Measurements from ENCODE around the gene WTAP.

The WTAP gene

GRCh38 chr6:159726918-159727716 is at the start of gene WTAP:
Gene WTAP (plus strand): TSS chr6:159727506. CDS start chr6:159736266, 8,760 bp downstream.
- peak within 1 kb of the TSS; percentile 97 to 99 for H3K9ac ChIP-seq (ENCODE audit: low read depth in 1 of 2, low read length in 2 of 2)
- H3K27ac ChIP-seq (ENCODE audit: low read depth, low read length), result peak within 1 kb of the TSS; percentile 99
- peaks cover 22 to 25% of the 10 kb centered on the region in 2 donors for H3K4me1 ChIP-seq (ENCODE audit: control insufficient read depth in 1 of 2, insufficient read depth in 2 of 2, low read length in 2 of 2)
- no peaks in the 10 kb centered on the region for H3K9me3 ChIP-seq (ENCODE audit: control insufficient read depth in 1 of 2, low read length in 2 of 2)
- H3K27me3 ChIP-seq (ENCODE audit: control insufficient read depth in 1 of 2, insufficient read depth in 2 of 2, low read length in 2 of 2), result no peaks in the 10 kb centered on the region
- H3K36me3 ChIP-seq (ENCODE audit: control insufficient read depth in 1 of 2, insufficient read depth in 2 of 2, low read length in 2 of 2), result peaks cover 0 to 3% of the 10 kb centered on the region in 2 donors
- peak within 1 kb of the TSS; percentile 92 to 99 for H3K4me3 ChIP-seq (ENCODE audit: low read depth in 1 of 2, low read length in 2 of 2)

- no peaks in the 10 kb centered on the region for H3K27me3 ChIP-seq (ENCODE audit: control insufficient read depth in 1 of 2, insufficient read depth in 2 of 2, low read length in 2 of 2)
- no peaks in the 10 kb centered on the region for H3K4me1 ChIP-seq (ENCODE audit: control insufficient read depth in 1 of 2, insufficient read depth in 2 of 2, low read length in 2 of 2)
- peaks cover 14 to 26% of the 10 kb centered on the region in 2 donors for H3K36me3 ChIP-seq (ENCODE audit: control insufficient read depth in 1 of 2, insufficient read depth in 2 of 2, low read length in 2 of 2)
- H3K4me3 ChIP-seq (ENCODE audit: low read depth in 1 of 2, low read length in 2 of 2), result no peak overlapping the region
- no peak overlapping the region for H3K27ac ChIP-seq (ENCODE audit: low read depth, low read length)
- no peaks in the 10 kb centered on the region for H3K9me3 ChIP-seq (ENCODE audit: control insufficient read depth in 1 of 2, low read length in 2 of 2)
- no peak overlapping the region for H3K9ac ChIP-seq (ENCODE audit: low read depth in 1 of 2, low read length in 2 of 2)
These were observed 49.7 kb upstream of the WTAP start for GRCh38 chr6:159677506-159678165.

GRCh38 chr6:159678574-159678973 is 48.7 kb upstream of the WTAP start:
- Histone ChIP-seq H3K4me3 (ENCODE audit: low read depth in 1 of 2, low read length in 2 of 2) (no peak overlapping the region), H3K27ac (ENCODE audit: low read depth, low read length) (no peak overlapping the region), H3K4me1 (ENCODE audit: control insufficient read depth in 1 of 2, insufficient read depth in 2 of 2, low read length in 2 of 2) (no peaks in the 10 kb centered on the region), H3K9ac (ENCODE audit: low read depth in 1 of 2, low read length in 2 of 2) (no peak overlapping the region), H3K27me3 (ENCODE audit: control insufficient read depth in 1 of 2, insufficient read depth in 2 of 2, low read length in 2 of 2) (no peaks in the 10 kb centered on the region), H3K9me3 (ENCODE audit: control insufficient read depth in 1 of 2, low read length in 2 of 2) (no peaks in the 10 kb centered on the region), H3K36me3 (ENCODE audit: control insufficient read depth in 1 of 2, insufficient read depth in 2 of 2, low read length in 2 of 2) (peaks cover 17 to 35% of the 10 kb centered on the region in 2 donors)

GRCh38 chr6:159679091-159680077 is 47.9 kb upstream of the WTAP start:
- no peaks in the 10 kb centered on the region for H3K9me3 ChIP-seq (ENCODE audit: control insufficient read depth in 1 of 2, low read length in 2 of 2)
- H3K36me3 ChIP-seq (ENCODE audit: control insufficient read depth in 1 of 2, insufficient read depth in 2 of 2, low read length in 2 of 2), result peaks cover 17 to 42% of the 10 kb centered on the region in 2 donors
- H3K4me1 ChIP-seq (ENCODE audit: control insufficient read depth in 1 of 2, insufficient read depth in 2 of 2, low read length in 2 of 2), result no peaks in the 10 kb centered on the region
- no peak overlapping the region for H3K4me3 ChIP-seq (ENCODE audit: low read depth in 1 of 2, low read length in 2 of 2)
- H3K27me3 ChIP-seq (ENCODE audit: control insufficient read depth in 1 of 2, insufficient read depth in 2 of 2, low read length in 2 of 2), result no peaks in the 10 kb centered on the region
- H3K9ac ChIP-seq (ENCODE audit: low read depth in 1 of 2, low read length in 2 of 2), result no peak overlapping the region
- H3K27ac ChIP-seq (ENCODE audit: low read depth, low read length), result no peak overlapping the region

- Histone ChIP-seq H3K27me3 (ENCODE audit: control insufficient read depth in 1 of 2, insufficient read depth in 2 of 2, low read length in 2 of 2) (no peaks in the 10 kb centered on the region), H3K36me3 (ENCODE audit: control insufficient read depth in 1 of 2, insufficient read depth in 2 of 2, low read length in 2 of 2) (peaks cover 17 to 46% of the 10 kb centered on the region in 2 donors), H3K4me3 (ENCODE audit: low read depth in 1 of 2, low read length in 2 of 2) (no peak overlapping the region), H3K9me3 (ENCODE audit: control insufficient read depth in 1 of 2, low read length in 2 of 2) (no peaks in the 10 kb centered on the region), H3K4me1 (ENCODE audit: control insufficient read depth in 1 of 2, insufficient read depth in 2 of 2, low read length in 2 of 2) (no peaks in the 10 kb centered on the region), H3K9ac (ENCODE audit: low read depth in 1 of 2, low read length in 2 of 2) (no peak overlapping the region), H3K27ac (ENCODE audit: low read depth, low read length) (no peak overlapping the region)
These were observed 47.2 kb upstream of the WTAP start for GRCh38 chr6:159680104-159680503.

GRCh38 chr6:159681191-159681880 is 46.0 kb upstream of the WTAP start:
- no peak overlapping the region for H3K27ac ChIP-seq (ENCODE audit: low read depth, low read length)
- H3K9ac ChIP-seq (ENCODE audit: low read depth in 1 of 2, low read length in 2 of 2), result no peak overlapping the region
- no peaks in the 10 kb centered on the region for H3K9me3 ChIP-seq (ENCODE audit: control insufficient read depth in 1 of 2, low read length in 2 of 2)
- no peak overlapping the region for H3K4me3 ChIP-seq (ENCODE audit: low read depth in 1 of 2, low read length in 2 of 2)
- no peaks in the 10 kb centered on the region for H3K4me1 ChIP-seq (ENCODE audit: control insufficient read depth in 1 of 2, insufficient read depth in 2 of 2, low read length in 2 of 2)
- no peaks in the 10 kb centered on the region for H3K27me3 ChIP-seq (ENCODE audit: control insufficient read depth in 1 of 2, insufficient read depth in 2 of 2, low read length in 2 of 2)
- peaks cover 17 to 58% of the 10 kb centered on the region in 2 donors for H3K36me3 ChIP-seq (ENCODE audit: control insufficient read depth in 1 of 2, insufficient read depth in 2 of 2, low read length in 2 of 2)

- Histone ChIP-seq H3K9ac (ENCODE audit: low read depth in 1 of 2, low read length in 2 of 2) (no peak overlapping the region), H3K9me3 (ENCODE audit: control insufficient read depth in 1 of 2, low read length in 2 of 2) (no peaks in the 10 kb centered on the region), H3K4me1 (ENCODE audit: control insufficient read depth in 1 of 2, insufficient read depth in 2 of 2, low read length in 2 of 2) (no peaks in the 10 kb centered on the region), H3K27me3 (ENCODE audit: control insufficient read depth in 1 of 2, insufficient read depth in 2 of 2, low read length in 2 of 2) (no peaks in the 10 kb centered on the region), H3K36me3 (ENCODE audit: control insufficient read depth in 1 of 2, insufficient read depth in 2 of 2, low read length in 2 of 2) (peaks cover 11 to 68% of the 10 kb centered on the region in 2 donors), H3K27ac (ENCODE audit: low read depth, low read length) (no peak overlapping the region), H3K4me3 (ENCODE audit: low read depth in 1 of 2, low read length in 2 of 2) (no peak overlapping the region)
These were observed 45.0 kb upstream of the WTAP start for GRCh38 chr6:159682295-159682694.

GRCh38 chr6:159682810-159683209 is 44.5 kb upstream of the WTAP start:
- no peaks in the 10 kb centered on the region for H3K9me3 ChIP-seq (ENCODE audit: control insufficient read depth in 1 of 2, low read length in 2 of 2)
- H3K9ac ChIP-seq (ENCODE audit: low read depth in 1 of 2, low read length in 2 of 2), result no peak overlapping the region
- H3K27me3 ChIP-seq (ENCODE audit: control insufficient read depth in 1 of 2, insufficient read depth in 2 of 2, low read length in 2 of 2), result no peaks in the 10 kb centered on the region
- no peaks in the 10 kb centered on the region for H3K4me1 ChIP-seq (ENCODE audit: control insufficient read depth in 1 of 2, insufficient read depth in 2 of 2, low read length in 2 of 2)
- no peak overlapping the region for H3K4me3 ChIP-seq (ENCODE audit: low read depth in 1 of 2, low read length in 2 of 2)
- no peak overlapping the region for H3K27ac ChIP-seq (ENCODE audit: low read depth, low read length)
- peaks cover 10 to 70% of the 10 kb centered on the region in 2 donors for H3K36me3 ChIP-seq (ENCODE audit: control insufficient read depth in 1 of 2, insufficient read depth in 2 of 2, low read length in 2 of 2)

GRCh38 chr6:159684013-159684304 is 43.3 kb upstream of the WTAP start:
- no peak overlapping the region for H3K9ac ChIP-seq (ENCODE audit: low read depth in 1 of 2, low read length in 2 of 2)
- no peaks in the 10 kb centered on the region for H3K9me3 ChIP-seq (ENCODE audit: control insufficient read depth in 1 of 2, low read length in 2 of 2)
- no peak overlapping the region for H3K4me3 ChIP-seq (ENCODE audit: low read depth in 1 of 2, low read length in 2 of 2)
- H3K27me3 ChIP-seq (ENCODE audit: control insufficient read depth in 1 of 2, insufficient read depth in 2 of 2, low read length in 2 of 2), result no peaks in the 10 kb centered on the region
- peaks cover 8 to 73% of the 10 kb centered on the region in 2 donors for H3K36me3 ChIP-seq (ENCODE audit: control insufficient read depth in 1 of 2, insufficient read depth in 2 of 2, low read length in 2 of 2)
- H3K27ac ChIP-seq (ENCODE audit: low read depth, low read length), result no peak overlapping the region
- H3K4me1 ChIP-seq (ENCODE audit: control insufficient read depth in 1 of 2, insufficient read depth in 2 of 2, low read length in 2 of 2), result peaks cover 3 to 5% of the 10 kb centered on the region in 2 donors
